WERI-Rb-1 (cell line): ENCODE data around the gene APCDD1L.

ENCODE experiments used
- DNase-seq: peaks from one replicate; pipeline ENCODE4 v3.0.0-alpha.2; 2020
- H3K27ac ChIP-seq: fragments of 250-450 bp; sonication (Bioruptor Pico); 2 replicates; pipeline ENCODE4 v1.5.1; 2020; ENCODE audit warnings: mild to moderate bottlenecking, moderate library complexity
- H3K27me3 ChIP-seq: fragments of 250-450 bp; sonication (Bioruptor Pico); 2 replicates; pipeline ENCODE4 v1.5.1; 2021; ENCODE audit warnings: mild to moderate bottlenecking, low read depth, moderate library complexity; ENCODE audit not compliant: insufficient read depth, severe bottlenecking
- H3K36me3 ChIP-seq: fragments of 250-450 bp; sonication (Bioruptor Pico); 2 replicates; pipeline ENCODE4 v1.5.1; 2020; ENCODE audit warnings: mild to moderate bottlenecking, moderate library complexity
- H3K4me3 ChIP-seq: 2 replicates; pipeline ENCODE4 v1.5.1; 2011; ENCODE audit warnings: low read depth, mild to moderate bottlenecking, control low read depth, low read length
- H3K9me3 ChIP-seq: fragments of 250-450 bp; sonication (Bioruptor Pico); 2 replicates; pipeline ENCODE4 v1.5.1; 2021; ENCODE audit warnings: mild to moderate bottlenecking, moderate library complexity; ENCODE audit not compliant: severe bottlenecking
- TF ChIP-seq, protein P1 (sequence below): IDR thresholded peaks from 2 replicates; pipeline ENCODE4 v1.5.1; 2011; ENCODE audit warnings: low read depth, mild to moderate bottlenecking, control low read depth, inconsistent platforms, low read length

Gene APCDD1L

DNA sequence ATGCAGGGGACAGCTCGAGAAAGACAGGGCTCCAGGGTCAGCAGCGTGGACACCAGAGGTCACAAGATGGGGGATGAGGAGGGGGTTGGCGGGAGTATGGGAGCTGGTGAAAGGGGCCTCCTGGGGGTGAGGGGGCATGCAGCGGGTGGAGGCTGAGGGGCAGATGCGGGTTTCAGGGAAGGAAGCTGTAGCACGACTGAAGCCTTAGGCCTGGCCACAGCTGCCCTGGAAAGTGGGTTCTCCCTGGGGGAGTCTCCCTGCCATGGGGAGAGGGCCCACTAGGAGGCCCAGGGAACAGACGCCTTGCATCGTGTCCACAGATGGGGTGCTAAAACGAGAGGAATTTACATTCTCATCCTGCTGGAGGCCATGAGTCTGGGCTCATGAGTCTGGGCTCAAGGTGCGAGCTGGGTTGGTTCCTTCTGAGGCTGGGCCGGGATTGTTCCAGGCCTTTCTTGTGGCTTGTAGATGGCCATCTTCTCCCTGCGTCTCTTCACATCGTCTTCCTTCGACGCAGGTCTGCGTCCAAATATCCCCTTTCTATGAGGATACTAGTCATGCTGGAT is 18.0 kb downstream of the APCDD1L start:
- TF ChIP-seq, protein P1, sequence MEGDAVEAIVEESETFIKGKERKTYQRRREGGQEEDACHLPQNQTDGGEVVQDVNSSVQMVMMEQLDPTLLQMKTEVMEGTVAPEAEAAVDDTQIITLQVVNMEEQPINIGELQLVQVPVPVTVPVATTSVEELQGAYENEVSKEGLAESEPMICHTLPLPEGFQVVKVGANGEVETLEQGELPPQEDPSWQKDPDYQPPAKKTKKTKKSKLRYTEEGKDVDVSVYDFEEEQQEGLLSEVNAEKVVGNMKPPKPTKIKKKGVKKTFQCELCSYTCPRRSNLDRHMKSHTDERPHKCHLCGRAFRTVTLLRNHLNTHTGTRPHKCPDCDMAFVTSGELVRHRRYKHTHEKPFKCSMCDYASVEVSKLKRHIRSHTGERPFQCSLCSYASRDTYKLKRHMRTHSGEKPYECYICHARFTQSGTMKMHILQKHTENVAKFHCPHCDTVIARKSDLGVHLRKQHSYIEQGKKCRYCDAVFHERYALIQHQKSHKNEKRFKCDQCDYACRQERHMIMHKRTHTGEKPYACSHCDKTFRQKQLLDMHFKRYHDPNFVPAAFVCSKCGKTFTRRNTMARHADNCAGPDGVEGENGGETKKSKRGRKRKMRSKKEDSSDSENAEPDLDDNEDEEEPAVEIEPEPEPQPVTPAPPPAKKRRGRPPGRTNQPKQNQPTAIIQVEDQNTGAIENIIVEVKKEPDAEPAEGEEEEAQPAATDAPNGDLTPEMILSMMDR: no peak
- H3K9me3 ChIP-seq: no peaks in the 10 kb centered on the region
- H3K27ac ChIP-seq: no peak overlapping the region
- no peaks in the 10 kb centered on the region for H3K27me3 ChIP-seq
- no peak overlapping the region for H3K4me3 ChIP-seq
- H3K36me3 ChIP-seq: no peaks in the 10 kb centered on the region
- DNase-seq: no peak

DNA sequence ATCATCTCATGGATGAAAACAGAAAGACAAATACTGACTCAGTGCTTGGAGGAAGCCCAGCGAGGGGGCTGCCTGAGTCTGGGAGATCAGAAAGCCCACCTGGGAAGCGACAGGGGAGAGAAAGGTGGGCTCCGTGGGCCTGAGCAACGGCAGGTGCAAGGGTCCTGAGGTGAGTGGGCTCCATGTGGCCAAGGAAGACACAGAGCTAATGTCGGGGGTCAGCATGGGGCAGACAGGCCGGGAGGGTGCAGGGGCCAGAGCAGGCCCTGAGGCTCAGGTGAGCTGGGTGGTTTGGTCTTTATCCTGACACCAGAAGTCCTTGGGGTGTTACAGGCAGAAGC is 18.8 kb downstream of the APCDD1L start:
- DNase-seq: no peak
- no peaks in the 10 kb centered on the region for H3K27me3 ChIP-seq
- TF ChIP-seq, protein P1: no peak
- no peaks in the 10 kb centered on the region for H3K36me3 ChIP-seq
- no peak overlapping the region for H3K4me3 ChIP-seq
- H3K27ac ChIP-seq: no peak overlapping the region
- H3K9me3 ChIP-seq: no peaks in the 10 kb centered on the region

DNA sequence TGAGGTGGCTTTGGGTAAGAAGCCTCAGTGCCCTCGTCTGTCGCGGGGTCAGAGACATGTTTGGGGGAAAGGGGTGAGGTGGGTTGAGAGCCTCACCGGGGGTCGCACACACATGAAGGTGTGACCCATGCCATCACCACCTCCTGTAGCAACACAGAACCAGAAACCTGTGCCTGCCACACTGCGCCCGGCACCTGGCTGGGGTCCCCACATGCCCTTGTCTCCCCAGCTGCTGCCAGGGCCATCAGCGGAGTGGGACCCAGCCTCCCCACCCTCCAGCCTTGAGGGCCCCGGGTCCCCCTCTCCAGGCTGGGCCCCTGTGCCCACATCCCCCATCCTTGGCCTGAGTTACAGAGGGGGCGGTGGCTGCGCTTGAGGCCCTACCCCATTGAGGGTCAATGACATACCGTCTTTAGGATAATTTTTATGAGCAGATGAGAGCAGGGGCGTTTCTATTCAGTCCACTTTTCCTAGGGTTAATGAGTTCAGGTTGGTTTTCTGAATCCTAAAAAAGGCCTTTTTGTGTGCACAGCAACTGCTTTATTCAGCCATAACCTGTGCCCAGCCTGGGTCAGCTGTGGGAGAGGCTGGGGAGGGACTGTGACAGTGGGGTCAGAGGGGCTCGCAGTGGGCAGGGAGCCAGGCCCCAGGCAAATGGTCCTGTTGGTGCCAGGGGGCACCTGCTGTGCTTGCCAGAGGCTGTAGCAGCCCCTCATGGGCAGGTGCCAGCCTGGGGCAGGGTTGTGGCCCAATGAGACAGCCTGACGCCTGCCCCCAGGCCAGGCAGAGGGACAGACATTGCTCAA is 19.4 kb downstream of the APCDD1L start:
- DNase-seq: no peak
- no peaks in the 10 kb centered on the region for H3K9me3 ChIP-seq

DNA sequence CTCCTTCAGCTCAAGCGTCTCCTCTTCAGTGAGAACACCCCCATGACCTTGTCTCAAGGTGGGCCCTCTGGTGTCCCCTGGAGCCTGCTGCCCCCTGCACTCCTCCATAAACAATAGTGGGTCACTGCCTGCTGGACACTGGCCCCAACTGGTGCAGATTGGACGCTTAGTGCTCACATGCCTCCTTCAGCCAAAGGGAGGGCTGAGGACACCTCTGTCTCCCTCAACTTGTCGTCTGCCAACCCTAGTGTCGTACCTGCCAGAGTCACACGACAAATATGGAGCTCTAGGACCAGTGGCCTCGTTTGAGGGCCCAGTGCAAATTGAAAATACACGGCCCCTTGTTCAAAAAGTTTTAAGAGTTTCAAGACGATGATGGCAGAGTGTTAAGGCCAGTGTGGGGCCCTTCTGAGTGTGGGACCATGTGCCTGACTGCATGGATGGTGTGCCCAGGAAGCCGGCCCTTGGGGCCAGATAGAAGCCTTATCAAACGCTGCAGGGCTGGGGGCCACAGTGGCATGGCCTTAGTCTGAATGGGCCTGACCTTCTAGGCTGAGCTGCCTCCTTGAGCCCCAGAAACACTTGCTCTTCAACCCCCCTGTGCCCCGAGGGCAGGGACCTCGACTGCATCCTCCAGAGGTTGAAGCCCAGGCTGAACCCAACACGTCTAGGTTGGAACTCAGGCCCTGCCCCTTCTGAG is 20.1 kb downstream of the APCDD1L start:
- no peak for DNase-seq
- Histone ChIP-seq H3K27ac (no peak overlapping the region), H3K4me3 (no peak overlapping the region), H3K36me3 (no peaks in the 10 kb centered on the region), H3K9me3 (no peaks in the 10 kb centered on the region), H3K27me3 (no peaks in the 10 kb centered on the region)
- TF ChIP-seq, protein P1: no peak

More for the DNA sequence above, 19.4 kb downstream of the APCDD1L start:
- H3K36me3 ChIP-seq: no peaks in the 10 kb centered on the region
- TF ChIP-seq, protein P1: no peak
- H3K27me3 ChIP-seq: no peaks in the 10 kb centered on the region
- H3K4me3 ChIP-seq: no peak overlapping the region
- H3K27ac ChIP-seq: no peak overlapping the region

DNA sequence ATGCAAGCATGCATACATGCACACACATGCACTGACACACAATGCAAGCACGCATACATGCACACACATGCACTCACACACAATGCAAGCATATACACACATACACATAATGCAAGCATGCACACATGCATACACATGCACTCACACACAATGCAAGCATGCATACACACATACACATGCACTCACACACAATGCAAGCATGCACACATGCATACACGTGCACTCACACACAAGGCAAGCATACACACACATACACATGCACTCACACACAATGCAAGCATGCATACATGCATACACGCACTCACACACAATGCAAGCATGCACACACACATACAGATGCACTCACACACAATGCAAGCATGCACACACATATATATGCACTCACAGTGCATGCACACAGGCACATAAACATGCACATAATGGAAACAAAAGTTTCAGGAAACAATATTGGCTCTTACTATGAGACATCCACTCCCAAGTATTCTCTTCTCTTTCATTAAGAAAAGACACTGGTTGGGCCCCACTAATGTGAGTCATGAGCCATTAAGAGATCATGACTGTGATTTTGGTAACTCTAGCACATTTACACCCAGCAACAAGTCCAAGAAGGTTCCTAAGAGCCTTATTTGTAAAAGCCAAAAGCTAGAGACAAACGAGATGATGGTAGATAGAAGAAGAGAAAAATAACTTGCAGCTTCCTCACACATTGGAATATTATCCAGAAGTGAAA is 22.2 kb downstream of the APCDD1L start:
- H3K9me3 ChIP-seq: peaks cover 5% of the 10 kb centered on the region
- no peak for DNase-seq
- no peaks in the 10 kb centered on the region for H3K36me3 ChIP-seq
- no peak overlapping the region for H3K4me3 ChIP-seq
- H3K27me3 ChIP-seq: no peaks in the 10 kb centered on the region
- TF ChIP-seq, protein P1: no peak
- no peak overlapping the region for H3K27ac ChIP-seq
